ENCODE data around the gene PARP8. TPM values are rescaled to one million over a fixed set of nuclear protein-coding genes. Genes with fewer than 3 reads are reported as not detected.
"Not testable (repeated sequence)": the region's sequence is repeated elsewhere in the genome, so short reads cannot be mapped to it uniquely, and the experiment has no call there.

The PARP8 gene
- total and polyA plus RNA-seq, 10 donors, result 14.8 to 137 (median 95.9) TPM

GRCh38 chr5:50672663-50673062 lies 6.2 kb downstream of the PARP8 start:
- H3K4me1 ChIP-seq, result peaks cover 20 to 95% (median 73%) of the 10 kb centered on the region in 6 donors
- intact Hi-C loops (cut with DNase I; ENCODE audit: low total_unique reads), result no loop called here
- H3K27me3 ChIP-seq (replicated peaks in 1 of 7), result no peaks in the 10 kb centered on the region
- no peaks in the 10 kb centered on the region for H3K9me3 ChIP-seq
- H3K4me3 ChIP-seq, result peak overlapping the region in 1 of 8 donors; percentile 34
- peak overlapping the region in 4 of 8 donors; percentile 32 to 66 (median 56) for H3K27ac ChIP-seq
- TF ChIP-seq CTCF (IDR thresholded peaks at IDR 0.05 in 8 of 11, conservative IDR thresholded peaks at IDR 0.05 in 3 of 11) (no peak), POLR2A (IDR thresholded peaks at IDR 0.05) (no peak), POLR2AphosphoS5 (IDR thresholded peaks at IDR 0.05) (no peak)
- DNase-seq, result no peak
- WGBS, 5 donors, result 63 to 81% (median 73%) methylated on average over 2 of the region's 2 CpGs
- H3K36me3 ChIP-seq, result peaks cover 0 to 17% (median 0%) of the 10 kb centered on the region in 6 donors

GRCh38 chr5:50673444-50673843 lies 7.0 kb downstream of the PARP8 start:
- peaks cover 20 to 98% (median 72%) of the 10 kb centered on the region in 6 donors for H3K4me1 ChIP-seq
- H3K9me3 ChIP-seq; H3K27me3 ChIP-seq (replicated peaks in 1 of 7); intact Hi-C loops (cut with DNase I; ENCODE audit: low total_unique reads); DNase-seq: not testable (repeated sequence)
- peak overlapping the region in 1 of 8 donors; percentile 66 for H3K27ac ChIP-seq
- H3K4me3 ChIP-seq, result peak overlapping the region in 1 of 8 donors; percentile 15
- peaks cover 0 to 17% (median 0%) of the 10 kb centered on the region in 6 donors for H3K36me3 ChIP-seq
- 85 to 97% (median 94%) methylated on average over 3 of the region's 3 CpGs for WGBS, 5 donors

- H3K4me3 ChIP-seq, result peak overlapping the region in 1 of 8 donors; percentile 7
- intact Hi-C loops (cut with DNase I; ENCODE audit: low total_unique reads), result no loop called here
- H3K27ac ChIP-seq, result no peak overlapping the region
- TF ChIP-seq POLR2AphosphoS5 (IDR thresholded peaks at IDR 0.05) (no peak), CTCF (IDR thresholded peaks at IDR 0.05 in 8 of 11, conservative IDR thresholded peaks at IDR 0.05 in 3 of 11) (no peak), POLR2A (IDR thresholded peaks at IDR 0.05) (no peak)
- 97 to 98% (median 98%) methylated on average over 15 of the region's 15 CpGs for WGBS, 5 donors
- peaks cover 0 to 17% (median 0%) of the 10 kb centered on the region in 6 donors for H3K36me3 ChIP-seq
- DNase-seq, result no peak
- H3K27me3 ChIP-seq (replicated peaks in 1 of 7), result no peaks in the 10 kb centered on the region
- no peaks in the 10 kb centered on the region for H3K9me3 ChIP-seq
- peaks cover 11 to 98% (median 71%) of the 10 kb centered on the region in 6 donors for H3K4me1 ChIP-seq
Measured at GRCh38 chr5:50675385-50675784, 8.9 kb downstream of the PARP8 start.

- 51 to 84% (median 68%) methylated on average over 4 of the region's 4 CpGs for WGBS, 5 donors
- peak overlapping the region in 3 of 8 donors; percentile 1 to 18 (median 7) for H3K27ac ChIP-seq
- intact Hi-C loops (cut with DNase I; ENCODE audit: low total_unique reads); H3K36me3 ChIP-seq; H3K9me3 ChIP-seq; DNase-seq; H3K27me3 ChIP-seq (replicated peaks in 1 of 7): not testable (repeated sequence)
- H3K4me1 ChIP-seq, result peaks cover 2 to 96% (median 56%) of the 10 kb centered on the region in 6 donors
- peak overlapping the region in 2 of 8 donors; percentile 7 to 39 for H3K4me3 ChIP-seq
Measured at GRCh38 chr5:50679554-50679953, 13.1 kb downstream of the PARP8 start.

- intact Hi-C loops (cut with DNase I; ENCODE audit: low total_unique reads), result no loop called here
- Histone ChIP-seq H3K4me3 (no peak overlapping the region), H3K9me3 (peaks cover 0 to 12% (median 7%) of the 10 kb centered on the region in 8 donors), H3K27me3 (replicated peaks in 1 of 7) (no peaks in the 10 kb centered on the region), H3K36me3 (peaks cover 0 to 20% (median 0%) of the 10 kb centered on the region in 6 donors), H3K4me1 (peaks cover 0 to 85% (median 40%) of the 10 kb centered on the region in 6 donors), H3K27ac (no peak overlapping the region)
- WGBS, 5 donors, result 71 to 86% (median 74%) methylated on average over 3 of the region's 3 CpGs
- no peak for DNase-seq
- TF ChIP-seq CTCF (IDR thresholded peaks at IDR 0.05 in 8 of 11, conservative IDR thresholded peaks at IDR 0.05 in 3 of 11), result no peak
- TF ChIP-seq POLR2AphosphoS5 (IDR thresholded peaks at IDR 0.05), result no peak
- no peak for TF ChIP-seq POLR2A (IDR thresholded peaks at IDR 0.05)
Measured at GRCh38 chr5:50684721-50685120, 18.3 kb downstream of the PARP8 start.

All from spleen (tissue), 11 donors.